ENCODE measurements around the gene ZNF346.

The ZNF346 gene

GRCh38 chr5:177027665-177028064, 5.2 kb downstream of the ZNF346 start:
- no CpG with 5 or more reads among the region's 2 CpGs for WGBS (ENCODE audit: extremely low coverage, insufficient coverage, low lambda C conversion rate)
- Histone ChIP-seq H2BK120ac (ENCODE audit: low read depth, low read length) (no peak overlapping the region), H3K4me3 (ENCODE audit: low read length) (no peak overlapping the region), H3K4me2 (ENCODE audit: low read length) (no peak overlapping the region), H3K4me1 (ENCODE audit: control insufficient read depth, low read depth, low read length) (peaks cover 3% of the 10 kb centered on the region), H3K79me1 (ENCODE audit: low read length) (peaks cover 8% of the 10 kb centered on the region), H3K4ac (ENCODE audit: low read depth, low read length) (no peak overlapping the region), H2BK15ac (replicated peaks; ENCODE audit: low read depth) (no peak overlapping the region), H3K56ac (ENCODE audit: low read length) (no peak overlapping the region), H3K9ac (ENCODE audit: low read length) (no peak overlapping the region), H3K27me3 (ENCODE audit: insufficient read depth, low read length, poor library complexity) (no peaks in the 10 kb centered on the region), H3K36me3 (ENCODE audit: control insufficient read depth, insufficient read depth, low read length) (no peaks in the 10 kb centered on the region), H2BK5ac (ENCODE audit: low read length) (no peak overlapping the region), H3K27ac (ENCODE audit: low read depth, low read length) (no peak overlapping the region), H3K23ac (ENCODE audit: low read length) (no peak overlapping the region), H3K18ac (ENCODE audit: low read length) (no peak overlapping the region), H4K8ac (ENCODE audit: low read depth, low read length) (no peak overlapping the region), H3K79me2 (ENCODE audit: control insufficient read depth, insufficient read depth, low read length) (peaks cover 7% of the 10 kb centered on the region), H2AK5ac (ENCODE audit: low read length) (no peak overlapping the region), H4K5ac (ENCODE audit: low read length) (no peak overlapping the region)
- no peak for DNase-seq

- Histone ChIP-seq H3K56ac (ENCODE audit: low read length) (no peak overlapping the region), H4K5ac (ENCODE audit: low read length) (no peak overlapping the region), H2BK15ac (replicated peaks; ENCODE audit: low read depth) (no peak overlapping the region), H3K27ac (ENCODE audit: low read depth, low read length) (no peak overlapping the region), H2AK5ac (ENCODE audit: low read length) (no peak overlapping the region), H3K23ac (ENCODE audit: low read length) (no peak overlapping the region), H3K4me2 (ENCODE audit: low read length) (no peak overlapping the region), H3K79me1 (ENCODE audit: low read length) (peaks cover 8% of the 10 kb centered on the region), H3K9ac (ENCODE audit: low read length) (no peak overlapping the region), H2BK120ac (ENCODE audit: low read depth, low read length) (no peak overlapping the region), H3K27me3 (ENCODE audit: insufficient read depth, low read length, poor library complexity) (no peaks in the 10 kb centered on the region), H4K8ac (ENCODE audit: low read depth, low read length) (no peak overlapping the region), H3K4me3 (ENCODE audit: low read length) (no peak overlapping the region), H3K4ac (ENCODE audit: low read depth, low read length) (no peak overlapping the region), H3K79me2 (ENCODE audit: control insufficient read depth, insufficient read depth, low read length) (peaks cover 1% of the 10 kb centered on the region), H2BK5ac (ENCODE audit: low read length) (no peak overlapping the region), H3K36me3 (ENCODE audit: control insufficient read depth, insufficient read depth, low read length) (no peaks in the 10 kb centered on the region), H3K4me1 (ENCODE audit: control insufficient read depth, low read depth, low read length) (no peaks in the 10 kb centered on the region), H3K18ac (ENCODE audit: low read length) (no peak overlapping the region)
- no CpG with 5 or more reads among the region's 6 CpGs for WGBS (ENCODE audit: extremely low coverage, insufficient coverage, low lambda C conversion rate)
- no peak for DNase-seq
Measured at GRCh38 chr5:177029498-177029897, 7.0 kb downstream of the ZNF346 start.

GRCh38 chr5:177035976-177036375, 13.5 kb downstream of the ZNF346 start:
- H3K27ac ChIP-seq (ENCODE audit: low read depth, low read length): no peak overlapping the region
- WGBS (ENCODE audit: extremely low coverage, insufficient coverage, low lambda C conversion rate): no CpG with 5 or more reads among the region's 1 CpG

GRCh38 chr5:177036443-177036842, 13.9 kb downstream of the ZNF346 start:
- no peaks in the 10 kb centered on the region for H3K27me3 ChIP-seq (ENCODE audit: insufficient read depth, low read length, poor library complexity)

More at GRCh38 chr5:177035976-177036375, 13.5 kb downstream of the ZNF346 start:
- H3K56ac ChIP-seq (ENCODE audit: low read length): no peak overlapping the region
- no peak overlapping the region for H3K9ac ChIP-seq (ENCODE audit: low read length)
- no peak overlapping the region for H4K8ac ChIP-seq (ENCODE audit: low read depth, low read length)
- H3K79me2 ChIP-seq (ENCODE audit: control insufficient read depth, insufficient read depth, low read length): peaks cover 5% of the 10 kb centered on the region
- no peak overlapping the region for H3K4me3 ChIP-seq (ENCODE audit: low read length)
- no peak overlapping the region for H2BK5ac ChIP-seq (ENCODE audit: low read length)
- no peak overlapping the region for H2BK120ac ChIP-seq (ENCODE audit: low read depth, low read length)
- no peak overlapping the region for H3K23ac ChIP-seq (ENCODE audit: low read length)
- H4K5ac ChIP-seq (ENCODE audit: low read length): no peak overlapping the region
- no peak overlapping the region for H3K4me2 ChIP-seq (ENCODE audit: low read length)
- H3K4me1 ChIP-seq (ENCODE audit: control insufficient read depth, low read depth, low read length): peaks cover 6% of the 10 kb centered on the region
- H3K36me3 ChIP-seq (ENCODE audit: control insufficient read depth, insufficient read depth, low read length): no peaks in the 10 kb centered on the region
- H3K27me3 ChIP-seq (ENCODE audit: insufficient read depth, low read length, poor library complexity): no peaks in the 10 kb centered on the region
- H3K18ac ChIP-seq (ENCODE audit: low read length): no peak overlapping the region
- DNase-seq: peak; percentile 81
- no peak overlapping the region for H3K4ac ChIP-seq (ENCODE audit: low read depth, low read length)
- no peak overlapping the region for H2BK15ac ChIP-seq (replicated peaks; ENCODE audit: low read depth)
- H2AK5ac ChIP-seq (ENCODE audit: low read length): no peak overlapping the region
- peaks cover 15% of the 10 kb centered on the region for H3K79me1 ChIP-seq (ENCODE audit: low read length)

GRCh38 chr5:177036921-177037320, 14.4 kb downstream of the ZNF346 start:
- Histone ChIP-seq H3K4me2 (ENCODE audit: low read length) (no peak overlapping the region), H2AK5ac (ENCODE audit: low read length) (no peak overlapping the region), H3K4me1 (ENCODE audit: control insufficient read depth, low read depth, low read length) (peaks cover 6% of the 10 kb centered on the region), H3K27me3 (ENCODE audit: insufficient read depth, low read length, poor library complexity) (no peaks in the 10 kb centered on the region), H3K23ac (ENCODE audit: low read length) (no peak overlapping the region), H3K79me1 (ENCODE audit: low read length) (peaks cover 15% of the 10 kb centered on the region), H3K4me3 (ENCODE audit: low read length) (no peak overlapping the region), H3K36me3 (ENCODE audit: control insufficient read depth, insufficient read depth, low read length) (peaks cover 3% of the 10 kb centered on the region), H4K5ac (ENCODE audit: low read length) (no peak overlapping the region), H3K27ac (ENCODE audit: low read depth, low read length) (no peak overlapping the region), H2BK120ac (ENCODE audit: low read depth, low read length) (no peak overlapping the region), H3K18ac (ENCODE audit: low read length) (no peak overlapping the region), H2BK15ac (replicated peaks; ENCODE audit: low read depth) (no peak overlapping the region), H3K79me2 (ENCODE audit: control insufficient read depth, insufficient read depth, low read length) (peaks cover 5% of the 10 kb centered on the region), H2BK5ac (ENCODE audit: low read length) (no peak overlapping the region), H3K56ac (ENCODE audit: low read length) (no peak overlapping the region), H3K9ac (ENCODE audit: low read length) (no peak overlapping the region), H3K4ac (ENCODE audit: low read depth, low read length) (no peak overlapping the region), H4K8ac (ENCODE audit: low read depth, low read length) (no peak overlapping the region)
- no peak for DNase-seq
- WGBS (ENCODE audit: extremely low coverage, insufficient coverage, low lambda C conversion rate): no CpG with 5 or more reads among the region's 5 CpGs

More at GRCh38 chr5:177036443-177036842, 13.9 kb downstream of the ZNF346 start:
- Histone ChIP-seq H3K4me1 (ENCODE audit: control insufficient read depth, low read depth, low read length) (peaks cover 6% of the 10 kb centered on the region), H3K9ac (ENCODE audit: low read length) (no peak overlapping the region), H3K23ac (ENCODE audit: low read length) (no peak overlapping the region), H3K18ac (ENCODE audit: low read length) (no peak overlapping the region), H2BK120ac (ENCODE audit: low read depth, low read length) (no peak overlapping the region), H3K4ac (ENCODE audit: low read depth, low read length) (no peak overlapping the region), H4K8ac (ENCODE audit: low read depth, low read length) (no peak overlapping the region), H2BK15ac (replicated peaks; ENCODE audit: low read depth) (no peak overlapping the region), H4K5ac (ENCODE audit: low read length) (no peak overlapping the region), H3K36me3 (ENCODE audit: control insufficient read depth, insufficient read depth, low read length) (no peaks in the 10 kb centered on the region), H3K56ac (ENCODE audit: low read length) (peak overlapping the region; percentile 31), H2AK5ac (ENCODE audit: low read length) (no peak overlapping the region), H3K4me2 (ENCODE audit: low read length) (no peak overlapping the region), H3K4me3 (ENCODE audit: low read length) (no peak overlapping the region), H3K79me2 (ENCODE audit: control insufficient read depth, insufficient read depth, low read length) (peaks cover 5% of the 10 kb centered on the region), H3K27ac (ENCODE audit: low read depth, low read length) (no peak overlapping the region), H3K79me1 (ENCODE audit: low read length) (peaks cover 15% of the 10 kb centered on the region), H2BK5ac (ENCODE audit: low read length) (no peak overlapping the region)
- no CpG with 5 or more reads among the region's 5 CpGs for WGBS (ENCODE audit: extremely low coverage, insufficient coverage, low lambda C conversion rate)
- no peak for DNase-seq

GRCh38 chr5:177040814-177041420, 18.4 kb downstream of the ZNF346 start:
- no peaks in the 10 kb centered on the region for H3K27me3 ChIP-seq (ENCODE audit: insufficient read depth, low read length, poor library complexity)
- peaks cover 6% of the 10 kb centered on the region for H3K4me1 ChIP-seq (ENCODE audit: control insufficient read depth, low read depth, low read length)
- H2BK120ac ChIP-seq (ENCODE audit: low read depth, low read length): no peak overlapping the region
- no peak overlapping the region for H3K9ac ChIP-seq (ENCODE audit: low read length)
- no peak overlapping the region for H3K4me3 ChIP-seq (ENCODE audit: low read length)
- H3K18ac ChIP-seq (ENCODE audit: low read length): no peak overlapping the region
- H4K8ac ChIP-seq (ENCODE audit: low read depth, low read length): no peak overlapping the region
- no peak overlapping the region for H2BK15ac ChIP-seq (replicated peaks; ENCODE audit: low read depth)
- no peak for DNase-seq
- no peak overlapping the region for H3K4ac ChIP-seq (ENCODE audit: low read depth, low read length)
- no CpG with 5 or more reads among the region's 3 CpGs for WGBS (ENCODE audit: extremely low coverage, insufficient coverage, low lambda C conversion rate)
- no peak overlapping the region for H3K23ac ChIP-seq (ENCODE audit: low read length)
- H2AK5ac ChIP-seq (ENCODE audit: low read length): no peak overlapping the region
- H3K4me2 ChIP-seq (ENCODE audit: low read length): no peak overlapping the region
- H3K79me1 ChIP-seq (ENCODE audit: low read length): peaks cover 8% of the 10 kb centered on the region
- H4K5ac ChIP-seq (ENCODE audit: low read length): no peak overlapping the region
- H2BK5ac ChIP-seq (ENCODE audit: low read length): no peak overlapping the region
- H3K27ac ChIP-seq (ENCODE audit: low read depth, low read length): no peak overlapping the region
- peaks cover 3% of the 10 kb centered on the region for H3K36me3 ChIP-seq (ENCODE audit: control insufficient read depth, insufficient read depth, low read length)
- H3K79me2 ChIP-seq (ENCODE audit: control insufficient read depth, insufficient read depth, low read length): peaks cover 3% of the 10 kb centered on the region
- H3K56ac ChIP-seq (ENCODE audit: low read length): no peak overlapping the region

Data from mesendoderm (in vitro differentiated cells).